ENCODE measurements around the gene SLC35F4. TPM values are rescaled to one million over a fixed set of nuclear protein-coding genes. Genes with fewer than 3 reads are reported as not detected.
A peak's percentile ranks its signal among the peaks of the same experiment; 100 is the strongest.

SLC35F4 gene
- polyA plus RNA-seq, 5 donors: 0.10 to 0.30 (median 0.18) TPM

DNA sequence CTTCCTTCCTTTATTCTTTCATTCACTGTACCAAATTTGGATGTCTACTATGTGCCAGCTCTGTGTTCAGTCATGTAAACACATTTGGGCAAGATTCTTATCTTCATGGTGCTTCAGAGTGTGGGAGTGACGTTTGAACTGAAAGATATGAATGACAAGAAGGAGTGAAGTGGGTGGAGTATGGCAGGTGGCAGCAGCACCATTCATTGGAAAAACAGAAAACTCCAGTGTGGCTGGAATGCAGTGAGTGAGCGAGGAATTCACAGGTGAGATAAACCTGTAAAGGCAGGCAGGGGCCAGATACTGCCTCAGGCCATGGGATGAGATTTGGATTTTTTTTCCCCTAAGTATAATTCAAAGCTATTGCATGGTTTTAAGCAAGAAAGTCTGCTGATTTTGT is 231.6 kb downstream of the SLC35F4 start:
- DNase-seq: no peak

DNA sequence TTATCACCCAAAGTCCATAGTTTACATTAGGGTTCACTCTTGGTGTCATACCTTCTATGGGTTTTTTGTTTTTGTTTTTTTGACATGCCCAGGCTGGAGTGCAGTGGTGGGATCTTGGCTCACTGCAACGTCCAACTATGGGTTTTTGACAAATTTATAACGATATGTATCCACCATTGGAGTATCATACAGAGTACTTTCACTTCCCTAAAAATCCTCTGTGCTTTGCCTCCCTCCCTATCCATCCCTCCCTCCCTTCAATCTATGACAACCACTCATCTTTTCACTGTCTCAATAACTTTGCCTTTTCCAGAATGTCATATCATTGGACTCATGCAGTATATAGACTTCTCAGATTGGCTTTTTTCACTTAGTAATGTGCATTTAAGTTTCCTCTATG is 233.2 kb downstream of the SLC35F4 start:
- no peak for DNase-seq

DNA sequence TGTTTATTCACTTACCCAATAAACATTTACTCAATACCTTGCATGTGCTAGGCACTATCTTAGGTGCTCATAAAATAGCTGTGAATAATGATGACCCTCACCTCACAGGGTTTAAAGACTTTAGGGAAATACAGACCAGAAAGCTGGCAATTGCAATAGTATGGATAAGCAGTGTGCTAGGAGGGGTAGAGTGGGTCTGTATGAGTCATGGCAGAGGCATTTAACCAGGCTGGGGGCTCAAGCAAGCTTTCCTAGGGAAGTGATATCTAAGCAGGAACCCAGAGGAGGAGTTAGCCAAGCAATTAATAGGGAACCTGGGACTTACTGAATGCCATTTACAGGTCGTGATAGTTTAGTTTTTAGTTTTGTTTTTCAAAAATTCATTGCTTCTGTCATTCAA is 248.4 kb downstream of the SLC35F4 start:
- no peak for DNase-seq

DNA sequence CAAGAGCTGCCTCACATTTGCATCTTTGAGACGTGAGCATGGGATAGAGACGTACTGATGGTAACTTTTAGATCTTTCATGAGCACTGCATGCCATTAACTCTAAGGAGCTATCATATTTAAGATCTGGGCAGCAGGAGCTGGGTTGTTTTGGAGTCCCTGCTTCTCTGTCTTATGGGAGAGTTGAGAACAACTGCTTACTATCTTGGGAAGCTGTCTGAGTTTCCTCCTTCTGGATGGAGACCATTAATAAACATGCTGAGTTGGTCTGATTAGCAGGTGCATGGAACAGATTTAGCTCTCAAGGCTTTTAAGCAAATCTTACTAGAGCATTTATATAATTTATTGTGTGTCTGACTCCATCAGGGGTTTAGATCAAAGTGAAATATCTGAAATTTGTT is 252.9 kb downstream of the SLC35F4 start:
- no peak for DNase-seq

DNA sequence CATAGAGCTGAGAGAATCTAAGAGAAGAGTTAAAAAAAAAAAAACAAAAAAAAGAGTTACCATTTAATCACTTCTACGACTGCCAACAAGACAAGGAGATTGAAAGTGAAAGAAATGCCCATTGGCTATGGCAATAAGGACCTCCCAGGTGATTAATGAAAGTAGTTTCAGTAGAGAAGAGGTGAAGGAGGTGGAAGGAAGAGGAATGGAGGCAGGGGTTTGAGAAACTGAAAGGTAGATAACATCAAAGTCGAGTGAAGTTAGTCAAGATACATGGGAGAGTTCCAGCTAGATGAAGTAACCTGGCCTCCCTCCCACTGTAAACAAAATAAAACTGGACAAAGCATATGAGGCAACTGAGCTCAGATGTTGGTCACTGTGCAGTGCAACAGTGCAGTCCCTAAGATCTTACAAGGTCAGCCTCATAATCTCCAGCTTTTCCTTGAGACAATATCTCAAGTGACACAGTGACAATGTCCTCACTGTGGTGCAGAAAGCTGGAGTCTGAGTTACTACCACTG is 254.3 kb downstream of the SLC35F4 start:
- no peak for DNase-seq

DNA sequence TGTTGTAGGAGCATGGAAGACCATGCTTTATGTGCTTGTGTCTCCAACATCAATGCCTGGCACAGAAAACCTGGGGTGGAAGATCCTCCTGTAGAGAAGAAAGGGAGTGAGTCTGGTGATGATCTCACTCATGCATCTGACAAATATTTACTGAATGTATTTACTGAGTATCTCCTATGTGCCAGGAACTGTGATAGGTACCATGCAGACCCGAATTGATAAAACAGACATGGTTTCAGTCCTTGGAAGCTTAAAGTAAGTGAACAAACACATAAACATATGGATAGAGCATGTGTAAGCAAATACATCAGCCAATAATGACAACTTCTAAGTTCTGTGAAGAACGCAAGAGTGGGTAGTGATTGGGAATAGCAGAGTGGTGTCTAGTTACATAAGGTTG is 255.3 kb downstream of the SLC35F4 start:
- no peak for DNase-seq

DNA sequence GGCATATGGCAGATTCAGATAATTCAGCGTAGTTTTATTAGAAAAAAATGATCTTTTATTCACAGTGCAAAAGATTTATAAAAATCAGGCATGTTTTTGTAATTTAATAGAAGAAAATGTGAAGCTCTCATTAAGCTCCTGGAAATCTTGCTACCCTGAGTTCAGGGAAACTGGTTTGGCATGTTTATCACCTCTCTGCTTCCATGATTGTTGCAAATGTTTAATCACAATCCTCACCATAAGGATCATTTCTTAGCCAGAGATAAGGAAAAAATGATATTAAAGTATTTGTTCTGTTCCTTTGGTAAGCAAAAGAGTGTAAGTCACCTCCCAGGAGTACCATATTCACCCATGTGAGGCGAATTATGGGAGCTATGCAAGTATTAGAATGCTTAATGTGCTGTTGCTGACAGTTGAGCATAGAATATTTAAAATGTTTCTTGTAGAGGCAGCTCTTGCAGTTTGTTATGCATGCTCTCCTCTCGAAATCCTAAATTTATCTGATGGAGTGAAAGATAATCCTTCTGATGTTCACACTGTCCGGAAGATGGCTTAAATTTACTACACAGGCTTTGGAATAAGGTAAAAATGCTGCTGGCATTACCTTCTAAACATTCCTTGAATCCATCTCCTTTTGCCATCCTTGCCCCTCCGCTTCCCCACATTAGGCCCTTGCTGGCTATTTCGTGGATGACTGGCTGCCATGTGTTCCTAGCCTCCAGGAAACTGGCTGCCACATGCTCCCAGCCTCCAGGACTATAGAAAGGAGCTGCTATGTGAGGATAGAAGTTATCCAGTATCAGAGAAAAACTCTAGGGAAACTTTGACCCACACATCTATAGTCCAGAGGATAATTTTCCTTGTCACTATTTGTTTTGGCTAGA is 256.5 kb downstream of the SLC35F4 start:
- peak; percentile 6 to 14 for DNase-seq

DNA sequence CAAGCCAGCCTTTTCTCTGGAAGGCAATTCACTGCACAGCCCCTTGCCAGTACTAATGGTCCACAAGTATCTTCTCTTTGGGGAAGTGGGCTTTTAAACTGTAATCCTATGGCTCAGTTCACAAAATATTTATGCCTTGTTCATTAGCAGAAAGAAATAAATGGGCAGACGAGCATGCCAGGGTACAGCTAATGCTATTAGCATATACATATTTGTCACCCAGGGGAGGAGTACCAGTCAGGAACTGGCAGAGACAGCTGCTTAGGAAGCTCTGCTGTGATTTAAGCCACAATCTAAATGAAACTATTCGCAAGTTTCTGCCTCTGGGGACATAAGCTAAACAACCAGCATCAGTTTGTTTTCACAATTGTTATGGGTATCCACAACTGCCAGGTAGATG is 258.8 kb downstream of the SLC35F4 start:
- no peak for DNase-seq

DNA sequence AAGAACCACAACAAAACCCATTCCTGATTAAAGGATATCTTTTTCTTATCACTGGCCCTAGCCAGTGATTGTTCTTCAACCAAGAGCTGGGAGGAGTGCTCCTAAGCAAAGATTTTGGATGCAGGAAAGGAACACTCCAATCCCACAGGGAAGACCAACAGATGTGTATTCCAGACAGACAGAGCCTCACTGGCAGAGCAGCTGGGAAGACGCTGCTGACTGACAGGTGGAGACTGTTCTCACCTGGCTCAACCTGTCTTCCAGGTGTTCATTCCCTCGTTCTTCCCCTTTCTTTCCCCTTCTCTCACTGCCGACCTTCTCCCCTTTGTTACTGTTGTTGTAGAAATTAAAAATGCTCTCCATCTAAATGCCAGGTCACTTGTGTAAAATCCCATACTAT is 282.5 kb downstream of the SLC35F4 start:
- no peak for DNase-seq

DNA sequence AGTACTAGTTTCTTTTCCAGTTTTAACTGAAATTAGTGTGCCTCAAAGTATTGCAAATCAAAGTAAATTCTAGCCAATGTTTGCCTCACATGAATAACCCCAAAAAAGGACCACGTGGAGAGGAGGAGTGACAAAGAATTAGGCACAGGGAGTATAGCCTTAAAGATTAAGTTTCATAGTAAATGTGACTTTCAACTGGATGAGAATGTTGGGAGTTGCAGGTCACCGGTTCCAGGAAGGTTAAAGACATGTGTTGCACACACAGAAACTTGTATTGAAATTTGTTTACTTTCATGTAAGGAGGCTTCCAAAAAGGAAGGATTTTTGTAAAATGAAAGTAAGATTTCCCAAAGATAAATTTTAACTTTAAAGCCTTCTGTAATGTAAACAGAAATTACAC is 283.1 kb downstream of the SLC35F4 start:
- no peak for DNase-seq

DNA sequence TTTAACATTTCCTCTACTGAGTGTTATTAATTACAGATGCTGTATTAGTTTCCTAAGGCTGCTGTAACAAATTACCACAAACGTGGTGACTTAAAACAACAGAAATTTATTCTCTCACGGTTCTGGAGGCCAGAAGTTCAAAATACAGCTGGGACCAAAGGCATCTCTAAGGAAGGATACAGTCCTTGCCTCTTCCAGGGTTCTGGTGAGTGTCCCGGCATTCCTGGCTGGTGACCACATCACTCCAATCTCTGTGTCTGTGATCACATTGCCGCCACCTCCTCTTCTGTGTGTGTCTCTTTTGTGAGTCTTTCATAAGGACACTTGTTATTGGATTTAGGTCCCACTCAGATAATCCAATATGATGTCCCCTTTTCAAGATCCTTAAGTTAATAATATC is 287.1 kb downstream of the SLC35F4 start:
- no peak for DNase-seq

DNA sequence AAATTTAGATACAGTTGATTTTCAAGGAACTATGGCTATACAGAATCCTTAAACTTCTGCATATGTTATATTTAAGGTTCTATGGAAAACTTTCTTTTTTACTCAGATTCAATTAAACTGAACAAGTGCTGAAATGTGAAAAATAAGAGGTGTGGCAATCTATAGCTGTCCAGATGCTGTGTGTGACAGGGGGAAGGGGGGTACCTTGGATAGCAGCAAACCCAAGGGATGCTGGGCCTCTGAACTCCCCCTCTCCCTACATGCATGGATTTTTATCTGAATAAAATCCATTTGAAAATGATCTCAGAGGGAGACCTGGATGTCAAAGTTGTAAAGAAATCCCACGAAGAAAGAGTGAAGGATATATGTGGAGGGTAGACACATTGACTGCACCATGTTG is 289.4 kb downstream of the SLC35F4 start:
- DNase-seq: no peak

DNA sequence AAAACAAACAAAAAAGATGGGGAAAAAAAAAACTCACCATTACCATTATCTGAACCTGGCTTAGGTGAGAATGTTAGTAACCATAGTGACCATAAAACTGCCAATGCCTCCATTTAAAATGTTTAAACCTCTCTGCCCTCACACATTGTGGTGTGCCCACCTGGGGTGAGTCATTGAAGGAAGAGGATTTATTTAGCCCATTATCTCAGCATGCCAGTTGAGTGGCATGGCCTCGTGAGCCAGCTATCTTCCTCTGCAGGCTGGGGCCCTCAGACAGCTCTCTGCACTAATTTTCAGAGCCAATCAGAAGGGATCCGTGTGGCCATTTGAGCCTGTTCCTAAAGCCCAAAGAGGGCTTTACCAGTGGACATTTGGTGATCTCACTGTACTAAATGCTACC is 290.4 kb downstream of the SLC35F4 start:
- DNase-seq: no peak

DNA sequence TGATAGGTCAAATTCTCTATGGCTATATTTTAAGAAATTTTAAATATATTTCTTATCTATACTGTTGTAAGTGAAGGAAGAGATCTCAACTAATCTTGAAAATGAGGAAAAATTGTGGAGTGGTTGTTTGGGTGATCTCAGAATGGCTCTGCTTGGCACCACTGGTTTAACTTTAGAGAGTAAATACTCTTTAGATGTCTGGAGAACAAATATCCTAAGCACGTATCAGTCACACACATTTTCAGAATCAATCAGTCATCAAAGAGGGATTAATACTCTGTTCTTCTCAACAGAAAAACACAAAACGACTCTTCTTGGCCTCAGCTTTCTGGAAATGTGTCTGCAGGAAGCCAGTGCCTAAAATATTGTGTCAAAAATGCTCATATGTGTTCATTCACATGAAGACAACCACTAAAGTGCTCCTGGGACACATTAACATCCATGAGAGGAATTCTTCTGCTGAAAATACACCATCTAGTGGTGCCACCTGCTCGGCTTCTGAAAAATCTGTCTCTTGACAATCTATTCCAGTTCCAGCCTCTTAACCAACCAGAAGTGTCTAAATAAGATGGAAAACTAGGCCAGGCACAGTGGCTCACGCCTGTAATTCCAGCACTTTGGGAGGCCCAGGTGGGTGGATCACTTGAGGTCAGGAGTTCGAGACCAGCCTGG is 291.1 kb downstream of the SLC35F4 start:
- DNase-seq: no peak

DNA sequence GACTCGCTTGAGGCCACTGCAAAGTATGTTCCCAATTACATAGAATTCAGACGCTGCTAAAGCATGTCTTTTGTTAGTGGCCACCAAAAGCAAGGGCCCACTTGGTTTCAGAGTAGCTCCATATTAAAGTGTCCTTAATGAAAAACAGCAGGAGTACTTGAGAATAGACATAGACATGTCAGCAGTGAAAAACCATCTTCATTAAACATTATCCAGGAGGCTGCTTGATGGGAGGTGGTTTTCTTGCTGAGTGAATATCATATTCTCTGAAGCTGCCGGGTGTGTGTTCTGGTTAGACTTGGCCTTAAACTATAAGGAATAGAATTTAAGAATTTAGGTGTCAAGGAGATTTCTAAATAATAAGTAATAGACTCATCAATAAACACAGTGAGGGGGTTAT is 292.7 kb downstream of the SLC35F4 start:
- no peak for DNase-seq

DNA sequence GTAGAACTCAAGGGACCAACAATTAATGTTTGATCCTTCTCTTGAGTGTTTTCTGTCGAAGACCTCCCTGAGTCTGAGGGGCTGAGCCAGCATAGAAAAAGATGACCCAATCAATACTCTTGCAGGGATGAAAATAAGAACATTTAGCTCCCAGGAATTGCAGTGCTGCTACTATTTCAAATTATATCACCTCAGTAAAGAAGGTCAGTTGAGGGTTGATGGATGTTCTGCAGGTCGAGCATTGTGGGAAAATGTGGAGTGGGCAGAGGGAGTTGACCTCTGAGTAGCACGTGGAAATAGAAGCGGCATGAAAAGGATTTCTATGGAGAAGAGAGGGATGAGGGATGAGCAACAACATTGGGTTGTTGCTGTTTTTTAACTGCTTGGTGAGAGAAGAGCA is 297.3 kb downstream of the SLC35F4 start:
- DNase-seq: no peak

DNA sequence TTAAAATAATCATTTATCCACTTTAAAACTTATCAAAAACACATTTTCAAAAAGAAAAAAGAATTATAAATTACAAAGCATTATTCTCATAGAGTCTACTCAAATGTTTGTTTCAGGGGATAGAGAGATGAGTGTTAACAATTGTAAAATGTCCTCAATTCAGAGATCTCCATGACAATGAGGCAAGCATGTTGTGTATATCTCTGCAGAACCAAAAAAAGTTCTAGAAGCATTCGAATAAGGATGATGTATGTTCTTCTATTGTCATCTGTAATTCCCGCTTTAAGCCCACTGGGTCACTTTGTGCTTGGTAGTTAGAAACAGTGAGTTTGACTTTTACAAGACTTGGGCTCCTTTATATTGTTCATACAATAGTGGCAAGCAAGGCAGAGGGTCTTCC is 298.7 kb downstream of the SLC35F4 start:
- DNase-seq: no peak

DNA sequence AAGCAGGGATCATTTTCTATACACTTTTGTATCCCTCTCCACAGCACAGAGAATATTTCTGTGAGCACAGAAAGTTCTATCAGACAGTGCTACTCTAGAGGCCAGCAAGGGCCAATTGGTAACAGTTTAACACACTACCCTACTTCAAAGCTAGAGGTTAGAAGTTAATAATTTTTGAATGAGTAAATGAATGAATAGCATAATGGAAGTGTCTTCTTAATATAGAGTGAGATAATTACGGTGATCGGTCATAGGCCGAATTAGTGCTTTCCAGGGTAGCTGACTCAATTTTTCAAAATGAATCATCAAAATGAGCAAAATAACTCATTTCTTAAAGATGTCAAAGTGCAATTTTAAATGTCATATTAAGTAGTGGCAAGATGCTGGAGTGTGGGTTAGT is 305.2 kb downstream of the SLC35F4 start:
- DNase-seq: no peak

DNA sequence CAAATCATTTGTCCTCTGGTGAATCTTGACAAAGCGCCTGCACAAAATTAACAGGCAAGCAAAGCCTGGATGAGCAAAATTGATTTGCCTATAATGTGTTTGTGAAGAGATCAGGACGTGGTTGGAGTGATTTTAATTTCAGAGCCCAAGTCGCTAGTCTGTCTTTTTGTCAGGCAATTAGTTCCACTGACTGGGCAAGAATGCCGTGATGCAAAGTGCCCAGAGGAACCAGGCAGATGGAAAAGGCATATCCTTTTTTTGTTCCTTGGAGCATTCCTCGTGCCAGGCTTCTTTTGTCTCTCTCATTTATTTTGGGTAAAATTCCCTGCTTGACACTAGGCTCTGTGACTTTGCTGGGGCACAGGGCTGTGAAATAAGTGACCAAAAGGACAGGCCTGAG is 306.3 kb downstream of the SLC35F4 start:
- no peak for DNase-seq

DNA sequence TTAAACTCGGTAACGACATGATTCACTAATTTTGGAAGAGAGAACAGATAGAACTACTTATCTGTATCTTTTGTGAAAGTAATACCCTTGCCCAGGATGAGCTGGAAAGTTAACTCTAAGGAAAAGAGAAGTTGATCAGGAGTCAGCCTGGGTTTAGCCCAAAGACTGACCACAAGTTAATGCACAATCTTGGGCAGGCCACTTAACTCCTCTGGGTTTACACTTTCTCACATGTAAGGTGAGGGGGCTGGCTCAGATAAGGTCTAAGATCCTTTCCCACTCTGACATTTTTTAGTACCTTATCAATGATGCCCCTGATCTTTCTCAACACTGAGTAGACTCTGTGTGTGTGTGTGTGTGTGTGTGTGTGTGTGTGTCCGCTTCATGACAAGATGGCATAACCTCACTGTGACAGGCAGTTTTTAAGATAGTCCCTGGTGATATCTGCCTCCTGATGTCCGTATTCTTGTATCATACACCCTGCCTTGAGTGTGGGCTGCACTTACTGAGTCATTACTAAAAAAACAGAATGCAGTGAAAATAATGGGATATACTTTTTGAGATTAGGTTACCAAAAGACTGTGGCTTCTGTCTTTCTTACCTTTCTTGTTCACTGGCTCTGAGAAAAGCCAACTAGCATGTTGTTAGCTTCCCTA is 316.0 kb downstream of the SLC35F4 start:
- DNase-seq: no peak

DNA sequence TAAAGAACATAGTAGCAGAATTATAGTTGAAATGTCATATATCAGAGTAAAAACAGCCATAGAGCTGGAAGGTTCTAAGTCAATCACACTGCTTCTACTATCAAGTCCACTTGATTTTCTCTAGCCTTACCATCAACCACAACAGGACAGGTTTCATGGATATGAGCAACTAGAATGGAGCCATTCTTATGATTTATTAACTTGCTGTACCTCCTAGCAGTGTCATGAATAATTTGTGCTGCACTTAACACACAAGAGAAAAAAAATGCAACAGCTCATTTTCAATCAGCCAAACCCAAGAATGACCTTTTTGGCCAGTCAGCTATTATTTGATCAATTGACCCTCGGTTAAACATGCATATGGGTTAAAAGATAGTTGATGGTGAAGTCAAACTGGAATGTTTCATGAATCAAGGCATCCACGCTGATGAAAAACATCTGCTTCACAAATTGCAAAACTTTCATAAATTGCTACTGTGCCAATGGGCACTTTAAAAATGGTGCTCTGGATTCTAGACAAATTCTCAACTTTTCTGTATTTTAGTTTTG is 316.8 kb downstream of the SLC35F4 start:
- no peak for DNase-seq

DNA sequence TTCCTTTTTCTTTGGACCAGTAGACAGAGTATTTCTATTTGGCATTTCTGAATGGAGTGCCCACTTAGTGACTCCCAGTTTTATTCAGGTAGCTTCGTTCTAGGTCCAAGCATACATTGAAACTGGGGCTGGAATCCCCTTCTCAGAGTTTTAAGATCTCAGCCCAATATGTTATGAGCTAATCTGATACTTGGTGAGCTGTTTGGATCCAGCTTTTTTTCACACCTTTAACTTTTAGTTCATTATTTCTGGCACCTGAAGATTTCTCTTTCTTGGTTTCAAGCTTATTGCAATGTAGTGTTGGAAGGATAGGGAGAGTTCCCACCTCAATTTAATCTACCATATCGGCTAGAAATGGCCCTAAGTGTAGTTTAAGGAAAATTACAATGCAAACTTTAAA is 318.8 kb downstream of the SLC35F4 start:
- DNase-seq: no peak
